NCI-H82 treated with DMSO at 0.1 percent for 48 hours (cell line): ENCODE measurements around the gene CPM.

ENCODE experiments used
- DNase-seq: peaks from one replicate; lab custom pipeline; 2025; ENCODE audit not compliant: unreplicated experiment; lab: John Stamatoyannopoulos, UW

Gene CPM

GRCh38 chr12:68908076-68908475 lies 24.9 kb downstream of the CPM start:
- DNase-seq = no peak

GRCh38 chr12:68905733-68906132 lies 27.2 kb downstream of the CPM start:
- DNase-seq = no peak

DNA sequence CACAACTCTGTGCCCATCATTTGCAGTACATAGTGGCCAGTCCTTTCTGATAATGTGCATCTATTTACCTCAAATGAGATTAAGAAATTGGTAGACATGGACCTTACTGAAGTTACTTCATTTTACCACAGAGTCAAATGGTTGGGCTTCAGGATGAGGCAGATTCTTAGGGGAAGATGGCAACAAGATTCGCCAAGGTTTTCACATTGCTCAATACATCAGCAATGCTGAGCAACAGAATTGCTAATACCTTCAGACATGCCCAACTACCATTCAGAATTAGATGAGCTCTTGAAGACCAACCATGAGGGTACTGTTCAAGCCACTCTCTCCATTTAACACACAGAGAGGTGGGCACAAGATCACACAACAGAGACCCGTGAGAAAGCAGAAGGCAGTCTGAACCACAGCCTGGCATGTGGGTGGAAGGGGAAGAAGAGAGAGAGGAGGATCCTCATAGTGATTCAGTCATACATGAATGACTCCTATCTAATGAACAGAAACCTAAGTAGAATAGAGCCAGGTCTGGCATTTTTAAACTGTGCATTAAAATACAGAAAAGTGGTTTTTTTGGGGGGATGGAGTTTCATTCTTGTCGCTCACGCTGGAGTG lies 28.5 kb downstream of the CPM start:
- no peak for DNase-seq

DNA sequence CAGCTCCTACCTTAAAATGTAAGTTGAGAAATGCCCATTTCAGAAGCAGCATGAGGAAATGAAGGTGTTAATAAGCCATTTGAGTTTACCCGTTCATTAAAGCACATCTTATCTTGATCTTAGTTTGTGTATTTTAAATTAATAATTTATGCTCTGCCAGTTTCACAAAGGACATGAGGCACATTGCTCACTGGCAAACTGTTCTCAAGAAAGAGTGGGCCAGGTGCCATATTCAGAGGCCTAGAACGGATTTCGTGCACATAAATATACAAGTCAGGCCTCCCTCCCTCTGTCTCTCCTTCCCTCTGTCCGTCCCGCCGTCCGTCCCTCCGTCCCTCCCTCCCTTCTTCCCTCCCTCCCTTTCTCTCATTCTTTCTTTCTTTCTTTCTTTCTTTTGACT lies 29.5 kb downstream of the CPM start:
- no peak for DNase-seq

- DNase-seq = no peak
Measured at GRCh38 chr12:68901551-68901950, 31.4 kb downstream of the CPM start.

DNA sequence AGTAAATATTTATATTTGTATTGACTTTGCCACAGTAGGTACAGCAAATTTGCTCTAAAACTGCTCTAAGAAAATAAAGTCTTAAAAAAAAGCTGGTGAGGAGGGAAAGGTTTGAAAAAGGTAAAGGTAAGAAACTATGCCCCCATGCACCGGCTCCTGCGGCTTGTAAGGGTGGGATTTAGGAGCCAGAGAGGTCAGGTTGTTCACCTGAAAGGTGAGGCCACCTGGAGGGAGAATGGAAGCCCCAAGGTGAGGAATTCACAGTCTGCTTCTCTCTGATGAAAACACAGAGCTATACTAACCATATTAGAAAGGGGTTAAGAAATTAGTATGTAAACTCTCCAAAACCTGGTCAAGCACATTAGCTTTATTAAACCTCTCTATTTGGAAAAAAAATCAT lies 31.8 kb downstream of the CPM start:
- DNase-seq = no peak

- DNase-seq = no peak
Measured at GRCh38 chr12:68900241-68900640, 32.7 kb downstream of the CPM start.

DNA sequence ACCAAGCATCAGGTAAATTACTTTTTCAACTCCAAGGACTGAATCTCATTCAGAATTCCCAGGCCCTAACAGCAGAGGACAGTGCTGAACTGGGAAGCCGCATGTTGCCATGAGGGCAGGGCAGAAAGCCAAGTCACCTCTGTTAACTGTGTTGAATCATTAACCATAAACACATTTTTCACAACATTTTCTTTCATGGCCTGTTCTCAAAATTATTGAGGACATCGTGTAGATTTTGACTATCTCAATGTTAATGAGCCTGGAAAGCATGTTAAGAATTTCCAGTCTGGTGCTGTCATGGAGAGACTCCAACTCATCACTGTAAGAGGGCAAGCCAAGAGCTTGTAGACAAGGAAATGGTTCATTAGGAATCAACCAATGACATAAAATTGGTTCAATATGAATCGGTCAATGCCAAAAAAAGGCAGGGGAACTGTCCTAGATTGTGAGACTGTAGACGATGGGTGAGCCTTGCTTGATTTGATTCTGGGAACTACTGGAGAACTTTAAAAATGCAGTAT lies 33.7 kb downstream of the CPM start:
- no peak for DNase-seq

DNA sequence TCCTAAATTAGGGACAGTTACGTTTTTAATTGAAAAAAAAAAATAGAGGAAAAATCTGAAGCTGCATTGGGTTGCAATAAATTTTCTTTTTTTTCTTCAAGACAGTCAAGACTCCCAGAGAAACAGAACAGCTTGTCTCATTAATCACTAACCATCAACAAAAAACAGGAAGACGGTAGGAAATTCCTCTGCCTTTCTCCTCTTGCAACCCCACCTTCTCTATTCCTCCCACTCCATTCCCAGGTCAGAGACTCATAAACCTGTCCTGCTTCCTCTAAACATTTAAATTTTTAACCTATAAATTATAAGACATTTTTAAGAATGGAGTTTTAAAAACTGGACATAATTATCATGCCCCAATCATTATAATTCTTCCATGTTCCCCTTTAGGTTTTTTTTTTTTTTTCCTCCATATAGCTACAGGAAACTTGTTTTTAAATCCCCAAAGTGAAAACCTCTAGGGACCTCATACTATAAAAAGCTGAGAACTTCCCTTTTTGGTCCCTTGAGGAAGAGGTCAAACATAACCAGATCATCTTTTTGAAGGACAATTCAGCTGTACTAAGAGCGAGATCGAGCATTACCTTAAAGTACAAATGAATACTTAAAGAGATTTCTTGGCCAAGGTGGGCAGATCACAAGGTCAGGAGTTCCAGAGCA lies 36.0 kb downstream of the CPM start:
- no peak for DNase-seq

GRCh38 chr12:68894276-68894855 lies 38.6 kb downstream of the CPM start:
- no peak for DNase-seq

DNA sequence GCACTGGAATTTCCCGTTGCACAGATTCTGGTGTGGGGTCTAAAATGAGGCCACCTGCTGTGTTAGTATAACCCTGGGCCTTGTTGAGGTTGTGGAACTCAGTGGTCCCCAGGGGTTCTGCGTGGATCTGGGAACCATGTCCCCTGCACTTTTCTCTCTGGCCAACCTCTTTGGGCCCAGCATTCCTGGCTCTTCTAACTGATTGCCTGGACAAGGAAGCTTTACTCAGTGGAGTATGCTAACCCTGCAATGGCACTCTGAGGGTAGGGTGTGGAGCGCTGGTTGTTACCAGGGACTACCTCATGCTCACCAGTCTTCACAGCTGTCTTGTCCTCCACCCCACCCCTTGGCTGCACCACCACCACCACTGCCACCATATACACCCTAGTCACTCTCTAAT lies 39.2 kb downstream of the CPM start:
- no peak for DNase-seq

DNA sequence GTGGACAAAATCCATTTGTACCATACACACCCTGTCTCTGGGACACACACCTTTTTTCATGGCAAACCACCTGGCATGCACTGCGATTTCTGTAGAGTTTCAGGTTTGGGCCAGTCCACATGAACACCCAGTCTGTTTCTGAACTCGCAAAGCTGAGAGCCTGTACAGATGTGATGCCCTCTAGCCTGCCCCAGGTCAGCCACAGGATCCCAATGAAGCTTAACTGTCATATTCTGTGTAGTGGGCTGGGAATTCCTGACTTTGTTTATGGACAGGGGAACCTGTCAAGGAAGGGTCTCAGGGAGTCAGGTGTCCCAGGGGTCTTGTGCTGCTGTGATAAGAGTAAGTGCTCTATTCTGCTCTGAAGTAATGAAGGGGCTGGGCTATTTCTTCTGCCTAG lies 39.8 kb downstream of the CPM start:
- DNase-seq = no peak

GRCh38 chr12:68891141-68891540 lies 41.8 kb downstream of the CPM start:
- no peak for DNase-seq

GRCh38 chr12:68890701-68891113 lies 42.3 kb downstream of the CPM start:
- DNase-seq = no peak

- no peak for DNase-seq
Measured at GRCh38 chr12:68888243-68888642, 44.7 kb downstream of the CPM start.

GRCh38 chr12:68887641-68888040 lies 45.3 kb downstream of the CPM start:
- no peak for DNase-seq

DNA sequence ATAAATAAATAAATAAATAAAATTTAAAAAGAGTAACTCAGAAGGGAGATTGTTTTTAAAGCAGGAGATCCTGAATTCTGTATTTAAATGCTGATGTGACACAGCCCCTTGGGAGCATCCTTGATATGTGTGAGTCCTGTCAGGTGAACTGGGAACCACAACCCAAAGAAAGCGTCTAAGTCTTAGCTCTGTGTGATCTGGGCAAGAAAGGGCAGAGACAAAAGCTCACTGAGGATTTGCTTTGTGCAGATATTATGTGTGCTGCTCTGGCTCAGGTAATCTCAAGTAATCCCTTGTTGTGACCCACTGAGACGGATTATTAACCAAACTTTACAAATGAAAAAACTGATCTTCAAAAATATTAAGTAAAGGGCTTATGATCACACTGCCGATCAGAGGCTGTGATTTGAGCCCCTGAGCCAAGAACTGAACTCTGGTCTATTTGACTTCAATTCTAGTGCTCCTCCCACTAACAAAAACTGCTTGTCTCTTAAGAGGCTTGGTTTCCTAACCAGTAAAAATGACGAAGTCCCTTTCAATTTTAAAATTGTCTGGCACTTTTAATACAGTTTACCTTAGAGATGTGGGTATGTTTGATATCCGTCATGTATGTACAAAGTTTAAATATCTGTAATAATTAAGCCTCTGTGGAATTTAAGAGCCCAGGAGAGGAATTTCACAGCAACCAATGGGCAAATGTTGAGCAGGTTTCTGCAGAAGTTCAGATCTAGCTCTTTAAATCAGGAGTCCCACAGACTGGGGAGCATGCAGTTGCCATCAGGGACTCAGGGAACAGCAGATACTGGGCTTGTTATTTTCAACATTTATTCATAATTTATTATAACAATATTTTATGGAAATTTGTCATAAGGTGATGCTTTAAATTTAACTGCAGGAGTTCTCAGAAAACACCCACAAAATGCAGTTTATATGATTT lies 46.1 kb downstream of the CPM start:
- no peak for DNase-seq

DNA sequence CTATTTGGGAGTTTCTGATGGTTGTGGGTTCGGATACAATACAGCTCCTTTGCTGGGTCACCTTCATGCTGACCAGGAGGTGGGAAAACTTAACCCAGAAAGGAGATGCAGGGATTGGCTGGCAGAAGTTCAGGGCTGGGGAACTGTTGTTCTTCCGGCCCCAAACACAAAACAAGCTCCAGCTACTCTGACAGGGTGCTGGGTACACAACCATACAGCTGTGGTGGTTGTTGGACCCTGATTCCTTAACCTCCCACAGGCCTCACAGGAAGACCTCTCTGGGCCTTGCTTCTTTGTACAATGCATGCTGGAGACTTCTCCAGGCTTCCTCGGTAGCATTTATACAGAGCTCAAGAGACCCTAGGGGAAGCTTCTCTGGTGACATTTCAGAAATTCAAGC lies 47.6 kb downstream of the CPM start:
- no peak for DNase-seq

DNA sequence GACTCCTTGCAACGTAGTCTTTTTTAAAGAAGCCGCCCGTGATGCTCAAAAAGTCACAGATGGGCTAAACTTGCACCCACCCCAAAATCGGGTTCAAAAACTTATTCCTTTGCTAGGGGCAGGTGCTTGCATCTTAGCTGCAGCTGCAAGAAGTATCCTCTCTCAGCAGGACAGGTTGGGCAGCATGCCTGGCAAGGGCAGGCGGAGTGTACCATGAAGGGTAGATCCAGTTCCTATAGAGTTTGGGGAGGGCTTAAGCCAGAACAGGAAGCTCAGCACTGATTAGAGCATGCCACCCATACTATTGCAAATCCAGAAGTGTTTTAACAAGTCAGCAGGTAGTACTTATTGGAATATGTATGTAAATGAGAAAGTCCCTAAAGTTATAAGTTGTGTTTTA lies 48.7 kb downstream of the CPM start:
- no peak for DNase-seq

GRCh38 chr12:68883151-68883550 lies 49.8 kb downstream of the CPM start:
- no peak for DNase-seq

- no peak for DNase-seq
Measured at GRCh38 chr12:68882251-68882964, 50.6 kb downstream of the CPM start.
